SU-DHL-6 (cell line): ENCODE data around the gene MCU.

Experiments
- H2AFZ ChIP-seq: fragments of 200-600 bp; sonication (generic); 2 replicates; pipeline ENCODE4 v1.6.1; 2014; ENCODE audit warnings: low read depth, mild to moderate bottlenecking, moderate library complexity, mixed read lengths, antibody characterized with exemption, low read length; ENCODE audit not compliant: severe bottlenecking
- H3F3A ChIP-seq: fragments of 200-600 bp; shearing (Covaris generic); 2 replicates; pipeline ENCODE4 v1.6.0; 2016; ENCODE audit warnings: antibody characterized with exemption, mild to moderate bottlenecking; ENCODE audit not compliant: insufficient read depth
- H3K27ac ChIP-seq: fragments of 200-600 bp; sonication (generic); 2 replicates; pipeline ENCODE4 v1.5.1; 2016; ENCODE audit warnings: low read depth, mild to moderate bottlenecking, low read length, moderate library complexity, mixed read lengths
- H3K27me3 ChIP-seq: fragments of 200-600 bp; sonication (generic), shearing (Covaris generic); 2 replicates; pipeline ENCODE4 v1.6.0; 2014; ENCODE audit warnings: mild to moderate bottlenecking, low read length
- H3K36me3 ChIP-seq: fragments of 200-600 bp; sonication (generic); 2 replicates; pipeline ENCODE4 v1.6.1; 2014; ENCODE audit warnings: mild to moderate bottlenecking, low read length, mixed read lengths
- H3K4me2 ChIP-seq: fragments of 300-600, 200-600 bp; shearing (Covaris generic), sonication (generic); 2 replicates; pipeline ENCODE4 v1.6.0; 2014; ENCODE audit warnings: low read length, low read depth, mild to moderate bottlenecking; ENCODE audit not compliant: poor library complexity, severe bottlenecking
- H3K4me3 ChIP-seq: fragments of 200-600 bp; sonication (generic); 2 replicates; pipeline ENCODE4 v1.5.1; 2014; ENCODE audit warnings: antibody characterized with exemption, low read length, mild to moderate bottlenecking, mixed read lengths; ENCODE audit not compliant: insufficient read depth, poor library complexity, severe bottlenecking
- H3K79me2 ChIP-seq: fragments of 200-600 bp; sonication (generic); 2 replicates; pipeline ENCODE4 v1.6.1; 2014; ENCODE audit warnings: mild to moderate bottlenecking, low read length, moderate library complexity; ENCODE audit not compliant: insufficient read depth
- H3K9ac ChIP-seq: fragments of 200-600 bp; sonication (generic); 2 replicates; pipeline ENCODE4 v1.7.0; 2014; ENCODE audit warnings: mild to moderate bottlenecking, low read length
- H3K9me2 ChIP-seq: fragments of 200-600 bp; sonication (generic); replicated peaks from 2 replicates; pipeline ENCODE4 v1.6.1; 2014; ENCODE audit warnings: low read length; ENCODE audit not compliant: insufficient read depth
- H3K9me3 ChIP-seq: fragments of 200-600 bp; sonication (generic); 2 replicates; pipeline ENCODE4 v1.6.1; 2014; ENCODE audit warnings: low read length, mixed read lengths; ENCODE audit not compliant: insufficient read depth
- H4K20me1 ChIP-seq: fragments of 200-600 bp; sonication (generic); 2 replicates; pipeline ENCODE4 v1.6.1; 2014; ENCODE audit warnings: low read depth, mild to moderate bottlenecking, antibody characterized with exemption, low read length, moderate library complexity, mixed read lengths
- EZH2phosphoT487 ChIP-seq: fragments of 200-600 bp; sonication (generic), shearing (Covaris generic); conservative IDR thresholded peaks from 2 replicates; pipeline ENCODE4 v1.6.1; 2018; ENCODE audit warnings: mild to moderate bottlenecking, antibody characterized with exemption, low read length, moderate library complexity, mixed read lengths
- TF ChIP-seq, protein P1 (sequence below): fragments of 200-600 bp; sonication (generic); IDR thresholded peaks from one replicate; pipeline ENCODE4 v1.5.1; 2017; ENCODE audit warnings: antibody characterized with exemption, mild to moderate bottlenecking, low read length, moderate library complexity; ENCODE audit not compliant: insufficient read depth, poor library complexity, severe bottlenecking

Gene MCU

DNA sequence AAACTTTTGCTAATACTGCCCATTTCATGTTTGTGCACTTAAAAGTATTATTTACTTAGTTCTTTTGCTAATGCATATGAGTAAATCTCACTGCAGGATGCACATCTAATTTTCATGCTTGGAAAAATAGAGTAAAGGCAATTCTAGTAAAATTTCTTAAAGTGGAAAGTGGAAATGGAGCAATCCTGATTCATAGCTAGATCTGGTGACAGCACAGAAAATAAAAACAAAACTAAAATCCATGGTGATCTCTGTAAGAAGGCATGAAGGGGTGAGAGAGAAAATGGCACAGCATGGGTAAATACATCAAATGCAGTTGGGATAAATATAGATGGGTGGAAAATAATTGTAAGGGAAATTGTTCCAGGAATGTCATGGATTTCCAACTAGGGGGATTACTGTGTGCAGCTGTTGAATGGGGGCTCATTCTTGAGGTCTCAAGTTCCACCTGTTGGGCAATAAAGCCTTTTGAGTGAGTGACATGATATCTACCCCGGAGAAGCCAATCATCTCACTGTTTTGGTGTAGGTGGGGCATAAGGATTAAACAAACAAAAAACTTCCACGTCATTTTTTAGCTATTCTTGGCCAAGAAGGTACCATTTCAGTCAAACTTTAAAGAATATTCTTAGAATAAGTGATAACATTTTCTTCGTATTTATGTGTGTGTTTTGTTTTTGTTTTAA is 1.7 kb upstream of the MCU start:
- TF ChIP-seq EZH2phosphoT487: no peak
- TF ChIP-seq, protein P1, sequence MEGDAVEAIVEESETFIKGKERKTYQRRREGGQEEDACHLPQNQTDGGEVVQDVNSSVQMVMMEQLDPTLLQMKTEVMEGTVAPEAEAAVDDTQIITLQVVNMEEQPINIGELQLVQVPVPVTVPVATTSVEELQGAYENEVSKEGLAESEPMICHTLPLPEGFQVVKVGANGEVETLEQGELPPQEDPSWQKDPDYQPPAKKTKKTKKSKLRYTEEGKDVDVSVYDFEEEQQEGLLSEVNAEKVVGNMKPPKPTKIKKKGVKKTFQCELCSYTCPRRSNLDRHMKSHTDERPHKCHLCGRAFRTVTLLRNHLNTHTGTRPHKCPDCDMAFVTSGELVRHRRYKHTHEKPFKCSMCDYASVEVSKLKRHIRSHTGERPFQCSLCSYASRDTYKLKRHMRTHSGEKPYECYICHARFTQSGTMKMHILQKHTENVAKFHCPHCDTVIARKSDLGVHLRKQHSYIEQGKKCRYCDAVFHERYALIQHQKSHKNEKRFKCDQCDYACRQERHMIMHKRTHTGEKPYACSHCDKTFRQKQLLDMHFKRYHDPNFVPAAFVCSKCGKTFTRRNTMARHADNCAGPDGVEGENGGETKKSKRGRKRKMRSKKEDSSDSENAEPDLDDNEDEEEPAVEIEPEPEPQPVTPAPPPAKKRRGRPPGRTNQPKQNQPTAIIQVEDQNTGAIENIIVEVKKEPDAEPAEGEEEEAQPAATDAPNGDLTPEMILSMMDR: no peak

GRCh38 chr10:72691470-72691862 is 477 bp upstream of the MCU start:
- Histone ChIP-seq H4K20me1 (no peaks in the 10 kb centered on the region; the same call in 1 of the 2 replicates), H3K27me3 (no peaks in the 10 kb centered on the region), H3K27ac (no peak overlapping the region), H3K9me3 (no peaks in the 10 kb centered on the region), H3K4me2 (peak overlapping the region; percentile 93), H3K36me3 (no peaks in the 10 kb centered on the region), H3K9ac (peak overlapping the region; percentile 74), H3K4me3 (peak overlapping the region; percentile 68), H3K9me2 (no peaks in the 10 kb centered on the region), H3F3A (peaks cover 11% of the 10 kb centered on the region; the same call in 1 of the 2 replicates), H2AFZ (peak overlapping the region; percentile 95), H3K79me2 (peaks cover 24% of the 10 kb centered on the region)
- TF ChIP-seq EZH2phosphoT487: no peak
- TF ChIP-seq, protein P1: no peak

More for the DNA sequence above, 1.7 kb upstream of the MCU start:
- Histone ChIP-seq H3K4me2 (no peak overlapping the region), H3K4me3 (no peak overlapping the region), H3K79me2 (peaks cover 24% of the 10 kb centered on the region), H3K36me3 (no peaks in the 10 kb centered on the region), H3F3A (peaks cover 11% of the 10 kb centered on the region; the same call in 1 of the 2 replicates), H3K9ac (no peak overlapping the region), H3K9me2 (no peaks in the 10 kb centered on the region), H4K20me1 (no peaks in the 10 kb centered on the region), H2AFZ (no peak overlapping the region), H3K9me3 (no peaks in the 10 kb centered on the region), H3K27me3 (no peaks in the 10 kb centered on the region), H3K27ac (no peak overlapping the region)

GRCh38 chr10:72692744-72692993 is 726 bp downstream of the MCU start:
- H3K79me2 ChIP-seq: peaks cover 32% of the 10 kb centered on the region
- H3F3A ChIP-seq: peaks cover 11% of the 10 kb centered on the region; the same call in 1 of the 2 replicates
- peak overlapping the region; percentile 68 for H3K4me3 ChIP-seq
- peak overlapping the region; percentile 93 for H3K4me2 ChIP-seq
- H3K36me3 ChIP-seq: no peaks in the 10 kb centered on the region
- no peak overlapping the region; the same call in 1 of the 2 replicates for H3K27ac ChIP-seq
- TF ChIP-seq EZH2phosphoT487: no peak
- TF ChIP-seq, protein P1: no peak
- H3K9me3 ChIP-seq: no peaks in the 10 kb centered on the region
- peak overlapping the region; percentile 62 for H2AFZ ChIP-seq
- H3K27me3 ChIP-seq: no peaks in the 10 kb centered on the region
- no peaks in the 10 kb centered on the region; the same call in 1 of the 2 replicates for H4K20me1 ChIP-seq
- peak overlapping the region; percentile 74 for H3K9ac ChIP-seq
- no peaks in the 10 kb centered on the region for H3K9me2 ChIP-seq
